H1 (cell line): Measurements from ENCODE around the gene ST8SIA5. TPM values are rescaled to one million over a fixed set of nuclear protein-coding genes. Genes with fewer than 3 reads are reported as not detected.

Experiments used
- BCL11A ChIP-seq, 2 experiments: IDR thresholded peaks; one replicate each; pipeline ENCODE4 v1.6.1; 2011; ENCODE audit warnings: low read depth in 2 of 2, low read length in 2 of 2, mild to moderate bottlenecking in 2 of 2
- CBX5 ChIP-seq: fragments of 300-800, 300-1000 bp; sonication (generic); IDR thresholded peaks from 2 replicates; pipeline ENCODE4 v1.7.1; 2016; ENCODE audit warnings: antibody characterized with exemption, low read length, low read depth
- FOSL1 ChIP-seq: IDR thresholded peaks from 2 replicates; pipeline ENCODE4 v1.6.1; 2011; ENCODE audit warnings: mild to moderate bottlenecking, low read depth, low read length, moderate library complexity; ENCODE audit not compliant: insufficient read depth
- POLR2AphosphoS5 ChIP-seq: IDR thresholded peaks from 2 replicates; pipeline ENCODE4 v1.6.1; 2011; ENCODE audit warnings: low read depth, low read length
- SP1 ChIP-seq: IDR thresholded peaks from 2 replicates; pipeline ENCODE4 v1.6.1; 2011; ENCODE audit warnings: low read depth, low read length
- SRF ChIP-seq: IDR thresholded peaks from 2 replicates; pipeline ENCODE4 v1.6.1; 2011; ENCODE audit warnings: mild to moderate bottlenecking, low read depth, low read length, moderate library complexity
- TCF12 ChIP-seq: IDR thresholded peaks from 2 replicates; pipeline ENCODE4 v1.6.1; 2011; ENCODE audit warnings: low read depth, mild to moderate bottlenecking, low read length
- polyA plus RNA-seq, 7 experiments: library from polyadenylated mRNA; depleted of rRNA in 3 of 7; stranded (reverse) in 5 of 7; unstranded in 2 of 7; fragments of >200 nt in 5 of 7; fragments of 200-250 nt in 2 of 7; gene quantifications; 1 replicate in 5 of 7; 2 replicates in 1 of 7; 4 replicates in 1 of 7; pipeline versions ENCODE4 v1.2.1 to v1.2.3, GENCODE V29; 2011 to 2013; ENCODE audit warnings: missing spikeins in 2 of 7, mixed read lengths in 2 of 7
- total RNA-seq: library from RNA; stranded (reverse); fragmentation: NEBNext Ultra II Directional; extraction: Animal tissue kit (Norgen Biotek cat#: 25700); gene quantifications from 2 replicates; pipeline ENCODE4 v1.2.1, GENCODE V29; 2021
- TF ChIP-seq, protein P1 (sequence below): IDR thresholded peaks from 2 replicates; pipeline ENCODE4 v1.6.1; 2011; ENCODE audit warnings: low read depth, mild to moderate bottlenecking, low read length; ENCODE audit not compliant: insufficient read depth
- TF ChIP-seq, protein P2 (sequence below): fragments of 300-600 bp; sonication (generic); IDR thresholded peaks from 2 replicates; pipeline ENCODE4 v1.7.1; 2012; ENCODE audit warnings: low read length, moderate library complexity, mild to moderate bottlenecking, inconsistent platforms; ENCODE audit not compliant: insufficient replicate concordance

Gene ST8SIA5
- total and polyA plus RNA-seq, 2 of the 8 experiments (the other 6 are each of a cell fraction or from before 2014, with no cell fraction given), result 2.4 to 6.3 TPM

DNA sequence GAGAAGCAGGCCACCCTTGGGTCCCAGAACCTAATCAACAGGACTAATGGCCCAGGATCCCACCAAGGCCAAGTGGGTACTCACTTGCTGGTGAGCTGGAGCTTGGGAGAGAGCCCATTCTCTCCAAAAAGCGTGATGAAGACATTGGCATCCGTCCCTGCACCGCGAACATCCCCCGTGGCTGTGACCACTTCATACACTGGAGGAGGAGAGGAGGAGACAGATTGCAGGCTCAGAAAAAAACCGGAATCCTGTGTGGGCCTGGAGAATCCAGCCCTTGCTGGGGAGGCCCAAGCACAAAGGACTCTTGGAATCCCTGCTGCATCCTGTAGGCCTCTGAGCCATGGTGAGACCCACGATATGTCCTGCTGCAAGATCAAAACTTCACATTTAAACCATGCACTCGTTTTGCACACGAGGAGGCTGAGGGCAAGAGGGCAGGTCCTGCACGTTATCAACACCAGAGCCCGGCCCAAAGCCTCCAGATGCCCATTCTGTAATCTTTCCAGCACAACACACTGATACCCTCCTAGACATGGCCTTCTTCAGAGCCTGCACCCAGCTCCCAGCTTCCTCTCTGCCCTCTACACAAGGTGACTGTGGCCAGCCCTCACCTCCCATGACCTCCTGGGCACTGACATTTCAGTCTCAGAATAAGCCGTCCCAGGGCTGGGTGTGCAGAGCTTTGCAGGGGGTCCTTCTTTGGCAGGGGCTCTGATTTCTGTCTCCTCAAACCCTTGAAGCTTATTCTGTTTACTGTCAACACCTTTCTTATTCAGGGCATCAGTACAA is 107.6 kb downstream of the ST8SIA5 start (continued):
- no peak for TF ChIP-seq FOSL1
- no peak for TF ChIP-seq POLR2AphosphoS5
- TF ChIP-seq, protein P1, sequence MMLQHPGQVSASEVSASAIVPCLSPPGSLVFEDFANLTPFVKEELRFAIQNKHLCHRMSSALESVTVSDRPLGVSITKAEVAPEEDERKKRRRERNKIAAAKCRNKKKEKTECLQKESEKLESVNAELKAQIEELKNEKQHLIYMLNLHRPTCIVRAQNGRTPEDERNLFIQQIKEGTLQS, result no peak
- no peak for TF ChIP-seq BCL11A (IDR thresholded peaks at IDR 0.05; ENCODE audit: low read depth in 2 of 2, low read length in 2 of 2)
- no peak for TF ChIP-seq SRF
- no peak for TF ChIP-seq SP1
- TF ChIP-seq, protein P2, sequence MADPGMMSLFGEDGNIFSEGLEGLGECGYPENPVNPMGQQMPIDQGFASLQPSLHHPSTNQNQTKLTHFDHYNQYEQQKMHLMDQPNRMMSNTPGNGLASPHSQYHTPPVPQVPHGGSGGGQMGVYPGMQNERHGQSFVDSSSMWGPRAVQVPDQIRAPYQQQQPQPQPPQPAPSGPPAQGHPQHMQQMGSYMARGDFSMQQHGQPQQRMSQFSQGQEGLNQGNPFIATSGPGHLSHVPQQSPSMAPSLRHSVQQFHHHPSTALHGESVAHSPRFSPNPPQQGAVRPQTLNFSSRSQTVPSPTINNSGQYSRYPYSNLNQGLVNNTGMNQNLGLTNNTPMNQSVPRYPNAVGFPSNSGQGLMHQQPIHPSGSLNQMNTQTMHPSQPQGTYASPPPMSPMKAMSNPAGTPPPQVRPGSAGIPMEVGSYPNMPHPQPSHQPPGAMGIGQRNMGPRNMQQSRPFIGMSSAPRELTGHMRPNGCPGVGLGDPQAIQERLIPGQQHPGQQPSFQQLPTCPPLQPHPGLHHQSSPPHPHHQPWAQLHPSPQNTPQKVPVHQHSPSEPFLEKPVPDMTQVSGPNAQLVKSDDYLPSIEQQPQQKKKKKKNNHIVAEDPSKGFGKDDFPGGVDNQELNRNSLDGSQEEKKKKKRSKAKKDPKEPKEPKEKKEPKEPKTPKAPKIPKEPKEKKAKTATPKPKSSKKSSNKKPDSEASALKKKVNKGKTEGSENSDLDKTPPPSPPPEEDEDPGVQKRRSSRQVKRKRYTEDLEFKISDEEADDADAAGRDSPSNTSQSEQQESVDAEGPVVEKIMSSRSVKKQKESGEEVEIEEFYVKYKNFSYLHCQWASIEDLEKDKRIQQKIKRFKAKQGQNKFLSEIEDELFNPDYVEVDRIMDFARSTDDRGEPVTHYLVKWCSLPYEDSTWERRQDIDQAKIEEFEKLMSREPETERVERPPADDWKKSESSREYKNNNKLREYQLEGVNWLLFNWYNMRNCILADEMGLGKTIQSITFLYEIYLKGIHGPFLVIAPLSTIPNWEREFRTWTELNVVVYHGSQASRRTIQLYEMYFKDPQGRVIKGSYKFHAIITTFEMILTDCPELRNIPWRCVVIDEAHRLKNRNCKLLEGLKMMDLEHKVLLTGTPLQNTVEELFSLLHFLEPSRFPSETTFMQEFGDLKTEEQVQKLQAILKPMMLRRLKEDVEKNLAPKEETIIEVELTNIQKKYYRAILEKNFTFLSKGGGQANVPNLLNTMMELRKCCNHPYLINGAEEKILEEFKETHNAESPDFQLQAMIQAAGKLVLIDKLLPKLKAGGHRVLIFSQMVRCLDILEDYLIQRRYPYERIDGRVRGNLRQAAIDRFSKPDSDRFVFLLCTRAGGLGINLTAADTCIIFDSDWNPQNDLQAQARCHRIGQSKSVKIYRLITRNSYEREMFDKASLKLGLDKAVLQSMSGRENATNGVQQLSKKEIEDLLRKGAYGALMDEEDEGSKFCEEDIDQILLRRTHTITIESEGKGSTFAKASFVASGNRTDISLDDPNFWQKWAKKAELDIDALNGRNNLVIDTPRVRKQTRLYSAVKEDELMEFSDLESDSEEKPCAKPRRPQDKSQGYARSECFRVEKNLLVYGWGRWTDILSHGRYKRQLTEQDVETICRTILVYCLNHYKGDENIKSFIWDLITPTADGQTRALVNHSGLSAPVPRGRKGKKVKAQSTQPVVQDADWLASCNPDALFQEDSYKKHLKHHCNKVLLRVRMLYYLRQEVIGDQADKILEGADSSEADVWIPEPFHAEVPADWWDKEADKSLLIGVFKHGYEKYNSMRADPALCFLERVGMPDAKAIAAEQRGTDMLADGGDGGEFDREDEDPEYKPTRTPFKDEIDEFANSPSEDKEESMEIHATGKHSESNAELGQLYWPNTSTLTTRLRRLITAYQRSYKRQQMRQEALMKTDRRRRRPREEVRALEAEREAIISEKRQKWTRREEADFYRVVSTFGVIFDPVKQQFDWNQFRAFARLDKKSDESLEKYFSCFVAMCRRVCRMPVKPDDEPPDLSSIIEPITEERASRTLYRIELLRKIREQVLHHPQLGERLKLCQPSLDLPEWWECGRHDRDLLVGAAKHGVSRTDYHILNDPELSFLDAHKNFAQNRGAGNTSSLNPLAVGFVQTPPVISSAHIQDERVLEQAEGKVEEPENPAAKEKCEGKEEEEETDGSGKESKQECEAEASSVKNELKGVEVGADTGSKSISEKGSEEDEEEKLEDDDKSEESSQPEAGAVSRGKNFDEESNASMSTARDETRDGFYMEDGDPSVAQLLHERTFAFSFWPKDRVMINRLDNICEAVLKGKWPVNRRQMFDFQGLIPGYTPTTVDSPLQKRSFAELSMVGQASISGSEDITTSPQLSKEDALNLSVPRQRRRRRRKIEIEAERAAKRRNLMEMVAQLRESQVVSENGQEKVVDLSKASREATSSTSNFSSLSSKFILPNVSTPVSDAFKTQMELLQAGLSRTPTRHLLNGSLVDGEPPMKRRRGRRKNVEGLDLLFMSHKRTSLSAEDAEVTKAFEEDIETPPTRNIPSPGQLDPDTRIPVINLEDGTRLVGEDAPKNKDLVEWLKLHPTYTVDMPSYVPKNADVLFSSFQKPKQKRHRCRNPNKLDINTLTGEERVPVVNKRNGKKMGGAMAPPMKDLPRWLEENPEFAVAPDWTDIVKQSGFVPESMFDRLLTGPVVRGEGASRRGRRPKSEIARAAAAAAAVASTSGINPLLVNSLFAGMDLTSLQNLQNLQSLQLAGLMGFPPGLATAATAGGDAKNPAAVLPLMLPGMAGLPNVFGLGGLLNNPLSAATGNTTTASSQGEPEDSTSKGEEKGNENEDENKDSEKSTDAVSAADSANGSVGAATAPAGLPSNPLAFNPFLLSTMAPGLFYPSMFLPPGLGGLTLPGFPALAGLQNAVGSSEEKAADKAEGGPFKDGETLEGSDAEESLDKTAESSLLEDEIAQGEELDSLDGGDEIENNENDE, result no peak
- no peak for TF ChIP-seq CBX5
- TF ChIP-seq TCF12, result no peak
